Measurements from ENCODE around the gene LRRC1. TPM values are rescaled to one million over a fixed set of nuclear protein-coding genes. Genes with fewer than 3 reads are reported as not detected.

LRRC1 gene
- total and polyA plus RNA-seq, 2 experiments from 2014 or later, result 11.3 to 16.6 TPM

DNA sequence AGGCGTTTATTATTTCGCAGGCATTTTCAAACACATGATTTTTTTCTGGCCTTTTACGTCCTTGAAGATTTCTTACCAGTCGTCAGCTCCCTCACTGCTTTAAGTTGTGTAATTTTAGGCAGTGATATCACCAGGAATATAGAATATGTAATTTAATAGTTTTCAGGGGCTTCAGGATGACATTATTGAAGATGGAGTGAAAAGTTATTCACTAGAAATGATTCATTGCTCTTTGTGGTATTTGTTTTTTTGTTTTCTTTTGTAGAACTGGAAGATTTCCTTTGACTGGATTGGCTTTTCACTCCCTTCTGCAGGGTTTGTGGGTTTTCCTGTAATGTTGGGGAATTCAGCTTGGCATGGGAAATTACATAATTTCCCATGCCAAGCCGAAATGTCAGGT, 2.0 kb downstream of the LRRC1 start (continued):
- TF ChIP-seq, protein P1, sequence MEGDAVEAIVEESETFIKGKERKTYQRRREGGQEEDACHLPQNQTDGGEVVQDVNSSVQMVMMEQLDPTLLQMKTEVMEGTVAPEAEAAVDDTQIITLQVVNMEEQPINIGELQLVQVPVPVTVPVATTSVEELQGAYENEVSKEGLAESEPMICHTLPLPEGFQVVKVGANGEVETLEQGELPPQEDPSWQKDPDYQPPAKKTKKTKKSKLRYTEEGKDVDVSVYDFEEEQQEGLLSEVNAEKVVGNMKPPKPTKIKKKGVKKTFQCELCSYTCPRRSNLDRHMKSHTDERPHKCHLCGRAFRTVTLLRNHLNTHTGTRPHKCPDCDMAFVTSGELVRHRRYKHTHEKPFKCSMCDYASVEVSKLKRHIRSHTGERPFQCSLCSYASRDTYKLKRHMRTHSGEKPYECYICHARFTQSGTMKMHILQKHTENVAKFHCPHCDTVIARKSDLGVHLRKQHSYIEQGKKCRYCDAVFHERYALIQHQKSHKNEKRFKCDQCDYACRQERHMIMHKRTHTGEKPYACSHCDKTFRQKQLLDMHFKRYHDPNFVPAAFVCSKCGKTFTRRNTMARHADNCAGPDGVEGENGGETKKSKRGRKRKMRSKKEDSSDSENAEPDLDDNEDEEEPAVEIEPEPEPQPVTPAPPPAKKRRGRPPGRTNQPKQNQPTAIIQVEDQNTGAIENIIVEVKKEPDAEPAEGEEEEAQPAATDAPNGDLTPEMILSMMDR (conservative IDR thresholded peaks at IDR 0.05; ENCODE audit: low read depth in 2 of 2), result no peak
- no peak for TF ChIP-seq STAT1 (IDR thresholded peaks at IDR 0.05; ENCODE audit: unreplicated experiment)

DNA sequence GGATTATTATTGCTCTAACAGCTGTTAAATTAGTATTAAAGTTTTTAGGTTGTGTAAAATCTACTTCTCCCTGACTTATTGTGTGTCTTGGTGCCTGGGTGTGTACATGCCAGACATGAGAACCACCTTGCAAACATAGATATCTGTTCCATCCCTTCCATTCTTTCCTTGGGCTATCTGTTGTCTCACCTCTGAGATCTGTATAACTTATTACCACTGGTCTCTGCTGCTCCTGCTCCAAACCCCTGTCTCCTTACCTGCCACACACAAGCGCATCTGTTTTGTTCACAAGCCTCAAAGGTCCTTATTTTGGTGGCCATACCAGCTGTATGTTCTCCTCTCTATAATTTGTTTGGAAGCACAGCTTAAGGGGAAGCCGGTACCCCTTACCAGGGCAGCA, 2.5 kb downstream of the LRRC1 start:
- H4K20me1 ChIP-seq (replicated peaks; ENCODE audit: insufficient read depth), result peaks cover 20% of the 10 kb centered on the region
- 0 out of 2 replicates have a peak, but pooled peaks cover 3% of the 10 kb centered on the region for H3F3A ChIP-seq (replicated peaks; ENCODE audit: low read depth)
- ATAC-seq (no peak), DNase-seq (ENCODE audit: low spot score) (no peak)
- no peaks in the 10 kb centered on the region for H3K36me3 ChIP-seq (ENCODE audit: insufficient read depth)
- Mint-ChIP-seq H3K27ac (no peak overlapping the region), H3K36me3 (ENCODE audit: low read depth) (no peaks in the 10 kb centered on the region; the same call in 2 of the 3 replicates), H3K4me3 (0 out of 3 replicates have a peak overlapping the region, but pooled peaks have one; percentile 1), H3K27me3 (ENCODE audit: insufficient read depth, low read depth, poor library complexity) (peaks cover 20% of the 10 kb centered on the region), H3K4me1 (peaks cover 29% of the 10 kb centered on the region), H3K9me3 (no peaks in the 10 kb centered on the region; the same call in 2 of the 3 replicates)
- peaks cover 23% of the 10 kb centered on the region for H3K27me3 ChIP-seq (ENCODE audit: insufficient read depth)
- H3K27ac ChIP-seq (ENCODE audit: low read depth), result no peak overlapping the region
- no peaks in the 10 kb centered on the region for H3K9me2 ChIP-seq (ENCODE audit: insufficient read depth)
- TF ChIP-seq ZNF331 (CRISPR knock-in tag; IDR thresholded peaks at IDR 0.05; ENCODE audit: low read depth) (no peak), ZNF114 (CRISPR knock-in tag; IDR thresholded peaks at IDR 0.05) (no peak), STAT1 (IDR thresholded peaks at IDR 0.05; ENCODE audit: unreplicated experiment) (no peak), CREB1 (CRISPR knock-in tag; IDR thresholded peaks at IDR 0.05; ENCODE audit: low read depth) (no peak), JUNB (IDR thresholded peaks at IDR 0.05; ENCODE audit: unreplicated experiment) (no peak), POLR2AphosphoS5 (IDR thresholded peaks at IDR 0.05; ENCODE audit: low read depth) (no peak), EZH2 (IDR thresholded peaks at IDR 0.05; ENCODE audit: low read depth, unreplicated experiment) (no peak), NANOG (IDR thresholded peaks at IDR 0.05; ENCODE audit: borderline replicate concordance) (no peak)
- TF ChIP-seq, protein P1 (conservative IDR thresholded peaks at IDR 0.05; ENCODE audit: low read depth in 2 of 2), result no peak
- TF ChIP-seq, protein P2, sequence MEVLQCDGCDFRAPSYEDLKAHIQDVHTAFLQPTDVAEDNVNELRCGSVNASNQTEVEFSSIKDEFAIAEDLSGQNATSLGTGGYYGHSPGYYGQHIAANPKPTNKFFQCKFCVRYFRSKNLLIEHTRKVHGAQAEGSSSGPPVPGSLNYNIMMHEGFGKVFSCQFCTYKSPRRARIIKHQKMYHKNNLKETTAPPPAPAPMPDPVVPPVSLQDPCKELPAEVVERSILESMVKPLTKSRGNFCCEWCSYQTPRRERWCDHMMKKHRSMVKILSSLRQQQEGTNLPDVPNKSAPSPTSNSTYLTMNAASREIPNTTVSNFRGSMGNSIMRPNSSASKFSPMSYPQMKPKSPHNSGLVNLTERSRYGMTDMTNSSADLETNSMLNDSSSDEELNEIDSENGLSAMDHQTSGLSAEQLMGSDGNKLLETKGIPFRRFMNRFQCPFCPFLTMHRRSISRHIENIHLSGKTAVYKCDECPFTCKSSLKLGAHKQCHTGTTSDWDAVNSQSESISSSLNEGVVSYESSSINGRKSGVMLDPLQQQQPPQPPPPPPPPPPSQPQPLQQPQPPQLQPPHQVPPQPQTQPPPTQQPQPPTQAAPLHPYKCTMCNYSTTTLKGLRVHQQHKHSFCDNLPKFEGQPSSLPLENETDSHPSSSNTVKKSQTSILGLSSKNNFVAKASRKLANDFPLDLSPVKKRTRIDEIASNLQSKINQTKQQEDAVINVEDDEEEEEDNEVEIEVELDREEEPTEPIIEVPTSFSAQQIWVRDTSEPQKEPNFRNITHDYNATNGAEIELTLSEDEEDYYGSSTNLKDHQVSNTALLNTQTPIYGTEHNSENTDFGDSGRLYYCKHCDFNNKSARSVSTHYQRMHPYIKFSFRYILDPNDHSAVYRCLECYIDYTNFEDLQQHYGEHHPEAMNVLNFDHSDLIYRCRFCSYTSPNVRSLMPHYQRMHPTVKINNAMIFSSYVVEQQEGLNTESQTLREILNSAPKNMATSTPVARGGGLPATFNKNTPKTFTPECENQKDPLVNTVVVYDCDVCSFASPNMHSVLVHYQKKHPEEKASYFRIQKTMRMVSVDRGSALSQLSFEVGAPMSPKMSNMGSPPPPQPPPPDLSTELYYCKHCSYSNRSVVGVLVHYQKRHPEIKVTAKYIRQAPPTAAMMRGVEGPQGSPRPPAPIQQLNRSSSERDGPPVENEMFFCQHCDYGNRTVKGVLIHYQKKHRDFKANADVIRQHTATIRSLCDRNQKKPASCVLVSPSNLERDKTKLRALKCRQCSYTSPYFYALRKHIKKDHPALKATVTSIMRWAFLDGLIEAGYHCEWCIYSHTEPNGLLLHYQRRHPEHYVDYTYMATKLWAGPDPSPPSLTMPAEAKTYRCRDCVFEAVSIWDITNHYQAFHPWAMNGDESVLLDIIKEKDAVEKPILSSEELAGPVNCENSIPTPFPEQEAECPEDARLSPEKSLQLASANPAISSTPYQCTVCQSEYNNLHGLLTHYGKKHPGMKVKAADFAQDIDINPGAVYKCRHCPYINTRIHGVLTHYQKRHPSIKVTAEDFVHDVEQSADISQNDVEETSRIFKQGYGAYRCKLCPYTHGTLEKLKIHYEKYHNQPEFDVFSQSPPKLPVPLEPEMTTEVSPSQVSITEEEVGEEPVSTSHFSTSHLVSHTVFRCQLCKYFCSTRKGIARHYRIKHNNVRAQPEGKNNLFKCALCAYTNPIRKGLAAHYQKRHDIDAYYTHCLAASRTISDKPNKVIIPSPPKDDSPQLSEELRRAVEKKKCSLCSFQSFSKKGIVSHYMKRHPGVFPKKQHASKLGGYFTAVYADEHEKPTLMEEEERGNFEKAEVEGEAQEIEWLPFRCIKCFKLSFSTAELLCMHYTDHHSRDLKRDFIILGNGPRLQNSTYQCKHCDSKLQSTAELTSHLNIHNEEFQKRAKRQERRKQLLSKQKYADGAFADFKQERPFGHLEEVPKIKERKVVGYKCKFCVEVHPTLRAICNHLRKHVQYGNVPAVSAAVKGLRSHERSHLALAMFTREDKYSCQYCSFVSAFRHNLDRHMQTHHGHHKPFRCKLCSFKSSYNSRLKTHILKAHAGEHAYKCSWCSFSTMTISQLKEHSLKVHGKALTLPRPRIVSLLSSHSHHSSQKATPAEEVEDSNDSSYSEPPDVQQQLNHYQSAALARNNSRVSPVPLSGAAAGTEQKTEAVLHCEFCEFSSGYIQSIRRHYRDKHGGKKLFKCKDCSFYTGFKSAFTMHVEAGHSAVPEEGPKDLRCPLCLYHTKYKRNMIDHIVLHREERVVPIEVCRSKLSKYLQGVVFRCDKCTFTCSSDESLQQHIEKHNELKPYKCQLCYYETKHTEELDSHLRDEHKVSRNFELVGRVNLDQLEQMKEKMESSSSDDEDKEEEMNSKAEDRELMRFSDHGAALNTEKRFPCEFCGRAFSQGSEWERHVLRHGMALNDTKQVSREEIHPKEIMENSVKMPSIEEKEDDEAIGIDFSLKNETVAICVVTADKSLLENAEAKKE (CRISPR knock-in tag; IDR thresholded peaks at IDR 0.05), result no peak
- TF ChIP-seq, protein P3, sequence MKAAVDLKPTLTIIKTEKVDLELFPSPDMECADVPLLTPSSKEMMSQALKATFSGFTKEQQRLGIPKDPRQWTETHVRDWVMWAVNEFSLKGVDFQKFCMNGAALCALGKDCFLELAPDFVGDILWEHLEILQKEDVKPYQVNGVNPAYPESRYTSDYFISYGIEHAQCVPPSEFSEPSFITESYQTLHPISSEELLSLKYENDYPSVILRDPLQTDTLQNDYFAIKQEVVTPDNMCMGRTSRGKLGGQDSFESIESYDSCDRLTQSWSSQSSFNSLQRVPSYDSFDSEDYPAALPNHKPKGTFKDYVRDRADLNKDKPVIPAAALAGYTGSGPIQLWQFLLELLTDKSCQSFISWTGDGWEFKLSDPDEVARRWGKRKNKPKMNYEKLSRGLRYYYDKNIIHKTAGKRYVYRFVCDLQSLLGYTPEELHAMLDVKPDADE (IDR thresholded peaks at IDR 0.05), result no peak
- no peak overlapping the region for H3K4me3 ChIP-seq
- no peak overlapping the region for H2AFZ ChIP-seq
- no peak overlapping the region for H3K4me2 ChIP-seq
- peaks cover 6% of the 10 kb centered on the region for H3K4me1 ChIP-seq (ENCODE audit: insufficient read depth)
- peaks cover 64% of the 10 kb centered on the region for H3K79me2 ChIP-seq (replicated peaks; ENCODE audit: insufficient read depth)
